ENCODE measurements around the gene ANO10.
"Not testable (repeated sequence)": the region's sequence is repeated elsewhere in the genome, so short reads cannot be mapped to it uniquely, and the experiment has no call there.

Gene ANO10

DNA sequence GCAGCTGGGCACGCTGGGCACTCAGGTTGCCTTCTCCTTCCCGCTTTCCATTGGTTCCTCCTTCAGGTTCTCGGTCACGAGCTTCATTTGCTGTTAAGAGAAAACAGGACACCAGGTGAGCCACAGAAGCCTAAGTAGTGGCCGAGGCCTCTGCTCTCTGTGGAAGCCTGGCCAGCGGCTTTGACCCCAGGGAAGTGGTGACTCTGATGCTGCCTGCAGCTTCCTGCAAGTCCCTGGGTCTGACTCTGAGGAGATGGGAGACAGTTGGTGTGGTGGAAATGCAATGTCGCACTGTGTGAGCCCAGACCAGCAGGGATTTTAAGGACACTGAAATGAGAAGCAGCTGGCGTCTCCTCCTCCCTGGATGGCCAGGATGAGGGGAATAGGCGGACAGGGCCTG, 254.9 kb downstream of the ANO10 start:
- no peak for DNase-seq

DNA sequence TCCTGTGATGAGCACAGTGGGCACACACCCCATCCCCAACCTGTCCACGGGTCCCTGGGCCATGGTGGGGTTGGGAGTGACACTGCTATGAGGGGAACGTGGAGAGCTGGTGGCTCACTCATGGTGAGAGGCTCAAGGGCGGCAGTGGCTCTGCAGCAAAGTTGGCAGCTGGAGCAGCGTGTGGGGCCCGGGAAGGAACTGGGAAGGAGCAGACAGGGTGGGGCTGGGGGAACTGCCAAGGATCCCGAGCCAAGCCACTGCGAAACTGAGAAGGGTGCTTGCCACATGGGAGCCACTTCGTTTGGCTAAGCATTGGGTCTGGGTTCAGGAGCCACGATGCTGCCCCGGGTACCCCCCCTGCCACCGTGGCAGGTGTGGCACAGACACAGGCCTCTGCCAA, 255.3 kb downstream of the ANO10 start:
- no peak for DNase-seq

DNA sequence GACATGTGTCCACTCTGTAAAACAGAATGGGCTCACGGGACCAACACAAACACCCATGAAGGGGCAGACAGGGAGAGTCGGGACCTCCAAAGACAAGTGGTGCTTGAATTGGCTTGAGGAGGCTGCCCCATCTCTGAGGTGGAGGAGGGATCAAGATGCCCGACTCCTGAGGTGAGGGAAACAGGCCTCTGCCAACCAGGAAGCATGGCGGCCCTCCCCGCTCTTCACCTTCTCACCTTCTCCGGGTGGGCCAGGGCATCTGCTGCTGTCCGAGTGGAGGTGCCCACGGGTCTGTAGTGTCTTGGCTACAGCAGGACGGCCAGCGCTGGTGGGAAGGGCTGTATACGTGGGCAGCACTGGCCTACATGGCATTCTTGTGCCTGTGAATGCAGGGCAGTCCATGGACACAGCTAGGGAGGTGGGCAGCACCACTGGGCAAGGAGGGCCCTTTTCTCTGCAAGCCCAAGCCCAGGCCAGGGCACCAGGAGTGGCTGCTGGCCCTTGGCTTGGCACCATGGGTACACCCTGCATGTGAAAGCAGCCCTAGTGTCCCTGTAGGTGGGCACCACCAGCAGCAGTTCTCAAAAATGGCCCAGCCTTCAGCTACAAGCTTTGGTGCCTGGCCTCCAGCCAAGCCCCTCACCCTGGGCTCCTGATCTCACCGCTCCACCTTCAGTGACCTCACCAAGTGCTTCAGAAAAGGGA, 256.1 kb downstream of the ANO10 start:
- no peak for DNase-seq

DNA sequence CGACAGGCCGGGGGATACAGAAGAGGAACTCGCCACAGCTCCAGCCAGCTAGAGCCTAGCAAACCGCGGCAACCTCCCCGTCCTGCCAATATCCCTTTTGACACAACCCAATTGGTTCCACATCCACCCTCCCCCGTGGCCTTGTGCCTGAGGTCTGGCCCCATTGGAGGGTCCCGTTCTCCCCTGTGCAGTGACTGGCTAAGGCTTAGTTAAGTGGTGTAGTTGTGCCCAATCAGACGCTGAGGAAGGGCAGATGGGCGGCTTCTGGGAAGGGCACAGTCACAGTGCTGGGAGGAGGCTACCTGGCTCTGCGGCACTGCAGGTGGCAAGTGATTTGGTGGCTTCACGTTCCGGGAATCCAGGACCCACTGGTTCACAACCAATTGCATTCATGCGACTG, 256.9 kb downstream of the ANO10 start:
- no peak for DNase-seq

GRCh38 chr3:43364494-43364893, 257.3 kb downstream of the ANO10 start:
- no peak for DNase-seq

- DNase-seq = no peak
Measured at GRCh38 chr3:43363621-43364266, 258.1 kb downstream of the ANO10 start.

GRCh38 chr3:43362961-43363360, 258.9 kb downstream of the ANO10 start:
- no peak for DNase-seq

GRCh38 chr3:43362183-43362582, 259.6 kb downstream of the ANO10 start:
- no peak for DNase-seq

DNA sequence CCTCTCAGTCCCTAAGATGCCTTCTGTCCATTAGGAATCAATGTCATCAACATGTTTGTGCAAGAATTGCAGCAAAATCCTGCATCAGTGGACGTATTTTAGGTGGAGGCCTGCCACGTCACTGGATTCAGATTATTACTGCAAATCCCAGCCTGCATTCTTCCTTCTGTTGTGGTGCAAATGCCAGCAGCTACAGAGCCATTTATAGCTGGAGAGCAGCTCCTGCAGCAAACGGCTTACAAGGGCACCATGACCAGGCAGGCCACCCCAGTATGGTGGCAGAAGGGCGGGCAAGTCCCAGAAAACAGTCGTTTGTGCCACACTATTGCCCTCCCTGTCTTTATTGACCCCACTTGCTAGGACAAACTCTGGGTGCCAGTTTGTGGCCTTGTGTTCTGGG, 260.7 kb downstream of the ANO10 start:
- no peak for DNase-seq

- DNase-seq = not testable (repeated sequence)
Measured at GRCh38 chr3:43356033-43356432, 265.8 kb downstream of the ANO10 start.

DNA sequence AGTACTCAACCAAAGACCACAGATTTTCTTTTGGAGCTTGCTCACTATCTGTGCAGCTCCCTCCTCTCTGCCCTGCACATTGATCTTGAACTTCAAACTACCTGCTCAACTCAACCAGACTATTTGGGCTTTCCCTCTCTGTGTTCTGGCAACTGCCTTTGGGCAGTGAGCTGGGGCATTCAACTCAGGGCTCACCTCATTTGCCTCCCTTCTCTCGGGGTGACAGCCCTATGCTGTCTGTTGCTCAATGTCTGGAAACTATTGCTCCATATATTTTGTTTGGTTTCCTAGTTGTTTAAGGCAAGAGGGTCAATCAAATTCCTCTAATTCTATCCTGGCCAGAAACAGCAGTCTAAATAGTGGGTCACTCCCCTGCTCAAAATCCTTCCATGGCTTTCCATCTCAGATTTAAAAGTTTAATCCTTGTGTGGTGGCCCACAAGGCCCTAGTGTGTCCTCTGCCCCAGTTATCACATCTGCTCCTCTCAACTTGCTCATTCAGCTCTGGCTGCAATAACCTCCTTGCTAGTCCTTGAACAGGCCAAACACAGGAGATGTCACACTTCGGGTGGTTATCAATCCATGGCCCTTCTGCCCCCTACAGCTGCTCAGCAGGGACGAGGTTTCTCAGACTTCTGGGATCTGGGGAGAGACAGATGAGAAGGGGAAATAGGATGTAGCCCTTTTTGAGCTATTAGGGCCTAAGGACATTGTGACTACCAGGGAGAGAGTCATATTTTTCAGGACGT, 267.7 kb downstream of the ANO10 start:
- no peak for DNase-seq

DNA sequence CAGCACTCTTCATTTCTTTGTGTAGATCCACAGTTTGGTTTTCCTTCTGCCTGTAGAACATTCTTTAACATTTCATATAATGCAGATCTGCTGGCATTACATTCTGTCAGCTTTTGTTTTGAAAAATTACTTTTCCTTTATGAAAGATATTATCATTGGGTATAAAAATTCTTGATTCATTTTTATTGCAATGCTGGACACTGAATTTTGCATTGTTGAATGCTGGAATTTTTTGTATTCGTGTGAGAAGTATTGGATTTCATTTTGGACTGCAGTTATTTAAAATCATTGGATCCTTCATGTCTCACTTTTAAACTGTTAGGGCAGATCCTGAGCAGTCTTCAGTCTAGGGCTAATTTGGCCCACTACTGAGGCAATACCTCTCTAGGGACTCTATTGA, 268.4 kb downstream of the ANO10 start:
- no peak for DNase-seq

DNA sequence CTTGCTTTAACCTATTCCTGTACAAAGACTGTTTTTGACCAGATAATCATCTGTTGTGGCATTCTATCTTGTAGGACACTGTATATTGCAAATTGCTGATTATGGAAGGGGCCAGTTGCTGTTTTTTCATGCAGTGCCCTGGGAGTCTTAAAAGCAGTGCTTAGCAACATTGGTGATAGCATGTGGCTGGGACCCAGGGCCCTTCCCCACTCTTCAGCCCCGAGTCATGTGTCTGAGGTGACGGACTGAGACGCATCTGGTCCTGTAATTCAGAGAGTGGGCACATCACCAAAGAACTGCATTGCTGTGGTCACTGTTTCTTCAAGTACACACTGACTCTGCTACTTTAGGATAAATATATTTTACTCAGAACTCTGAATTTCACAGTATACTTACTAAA, 272.1 kb downstream of the ANO10 start:
- DNase-seq = no peak

DNA sequence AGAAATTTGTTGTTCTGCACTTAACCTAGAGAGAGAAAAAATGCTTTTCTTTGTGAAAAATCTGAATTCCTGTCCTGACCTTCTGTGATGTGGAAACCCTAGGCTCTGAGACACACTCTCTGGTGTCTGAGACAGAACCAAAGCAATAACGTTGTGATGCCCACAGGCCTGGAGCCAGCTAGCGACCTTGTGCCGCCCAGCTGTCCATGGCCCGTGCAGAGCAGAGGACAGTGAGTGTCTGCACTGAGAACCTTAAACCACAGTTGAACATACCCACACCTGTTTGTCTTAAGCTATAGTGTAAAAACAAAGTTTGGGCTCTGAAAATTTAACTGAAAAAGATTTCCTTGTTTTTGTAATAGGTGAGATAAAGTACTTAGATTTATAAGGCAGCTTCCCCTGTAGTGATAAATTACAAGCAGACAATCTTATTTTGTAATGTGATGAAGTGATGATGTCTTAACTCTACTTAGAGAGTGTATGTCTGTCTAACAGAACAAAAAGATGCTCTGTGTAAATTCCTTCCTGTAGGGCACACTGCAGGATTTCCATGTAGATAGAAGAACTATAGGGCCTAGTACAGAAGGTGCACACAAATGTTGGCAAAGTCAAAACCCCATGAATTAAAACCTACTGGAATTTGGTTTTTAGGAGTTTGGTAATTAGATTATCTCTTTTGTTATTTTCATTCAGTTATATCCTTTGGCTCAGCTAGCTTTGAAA, 272.8 kb downstream of the ANO10 start:
- no peak for DNase-seq

- DNase-seq = no peak
Measured at GRCh38 chr3:43348350-43348749, 273.5 kb downstream of the ANO10 start.

- no peak for DNase-seq
Measured at GRCh38 chr3:43347774-43348173, 274.0 kb downstream of the ANO10 start.

GRCh38 chr3:43346978-43347749, 274.6 kb downstream of the ANO10 start:
- no peak for DNase-seq

- no peak for DNase-seq
Measured at GRCh38 chr3:43345877-43346276, 275.9 kb downstream of the ANO10 start.

- DNase-seq = no peak
Measured at GRCh38 chr3:43345246-43345645, 276.6 kb downstream of the ANO10 start.

GRCh38 chr3:43344520-43344919, 277.3 kb downstream of the ANO10 start:
- no peak for DNase-seq

DNA sequence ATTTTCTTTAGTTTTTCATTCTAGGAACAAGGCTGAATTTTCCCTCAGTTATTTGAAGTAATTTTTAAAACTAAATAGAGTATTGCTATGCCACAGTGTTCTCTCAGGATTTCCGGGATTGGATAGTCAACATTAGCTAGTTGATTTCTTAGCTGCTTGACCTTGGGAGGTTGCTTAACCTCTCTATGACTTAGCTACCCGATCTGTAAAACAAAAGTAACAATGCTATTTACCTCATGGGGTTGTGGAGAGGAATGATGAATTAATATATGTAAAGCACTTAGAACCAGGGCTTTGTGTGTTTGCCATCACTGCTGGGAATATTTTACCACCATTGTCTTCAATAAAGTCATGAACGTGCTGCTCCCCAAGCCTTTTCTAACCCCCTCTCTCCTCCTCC, 278.0 kb downstream of the ANO10 start:
- DNase-seq = no peak

DNA sequence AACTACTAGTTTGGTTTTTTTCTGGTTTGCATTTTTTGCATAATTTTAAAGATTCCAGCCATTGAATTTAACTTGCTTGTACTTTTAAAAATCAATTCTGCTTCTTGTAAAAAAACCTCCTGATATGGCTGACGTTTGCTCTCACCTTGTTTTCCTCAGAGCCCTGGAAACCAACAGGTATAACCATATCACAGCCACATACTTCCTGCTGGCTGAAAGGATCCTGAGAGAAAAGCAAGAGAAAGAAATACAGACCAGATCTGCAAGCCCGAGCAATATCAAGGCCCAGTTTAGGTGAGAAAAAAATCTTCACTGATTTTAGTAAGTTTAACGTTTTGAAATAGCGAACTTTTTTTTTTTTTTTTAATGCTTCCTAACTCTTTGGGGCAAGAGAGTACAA, 278.6 kb downstream of the ANO10 start:
- DNase-seq = no peak

- no peak for DNase-seq
Measured at GRCh38 chr3:43341788-43342187, 280.0 kb downstream of the ANO10 start.

Data from NCI-H748 treated with DMSO at 0.1 percent for 48 hours (cell line).